Measurements from ENCODE around the gene RCE1. TPM values are rescaled to one million over a fixed set of nuclear protein-coding genes. Genes with fewer than 3 reads are reported as not detected.

The RCE1 gene
- total RNA-seq, 1 experiment from 2014 or later: 52.5 TPM

- H3T11ph ChIP-seq (ENCODE audit: low read length): no peak overlapping the region
- H3K4ac ChIP-seq (ENCODE audit: low read depth, low read length): no peak overlapping the region
- no peak overlapping the region for H3K9ac ChIP-seq (ENCODE audit: extremely low read depth, insufficient read length, low read length)
- no peaks in the 10 kb centered on the region for H3K27me3 ChIP-seq (ENCODE audit: insufficient read depth, low read length)
- H3K4me1 ChIP-seq (ENCODE audit: insufficient read depth, low read length): no peaks in the 10 kb centered on the region
- no peaks in the 10 kb centered on the region for H3K9me3 ChIP-seq (ENCODE audit: control insufficient read depth, low read depth, low read length)
- H2AFZ ChIP-seq (ENCODE audit: low read length): no peak overlapping the region
- Mint-ChIP-seq H3K9me3 (no peaks in the 10 kb centered on the region), H3K27me3 (ENCODE audit: low read depth) (no peaks in the 10 kb centered on the region), H3K4me3 (no peak overlapping the region), H3K4me1 (peaks cover 0 to 3% of the 10 kb centered on the region in 2 experiments; a peak in 2 of 4 replicates), H3K36me3 (ENCODE audit: insufficient read depth in 1 of 3, low read depth in 3 of 3) (peaks cover 0 to 7% (median 2%) of the 10 kb centered on the region in 3 experiments; a peak in 3 of 7 replicates), H3K27ac (no peak overlapping the region)
- H2BK5ac ChIP-seq (ENCODE audit: insufficient read length, low read length): no peak overlapping the region
- no peak overlapping the region for H3K14ac ChIP-seq (ENCODE audit: insufficient read depth, low read length)
- no peak overlapping the region for H3K18ac ChIP-seq (ENCODE audit: insufficient read length, low read depth, low read length)
- H4K8ac ChIP-seq (replicated peaks; ENCODE audit: insufficient read length, low read depth, low read length): no peak overlapping the region
- no peak overlapping the region for H3K56ac ChIP-seq (ENCODE audit: insufficient read length, low read depth, low read length)
- H3K79me2 ChIP-seq (ENCODE audit: insufficient read depth, low read length): no peaks in the 10 kb centered on the region
- no peak overlapping the region for H2AK5ac ChIP-seq (ENCODE audit: insufficient read length, low read length)
- H2BK20ac ChIP-seq (ENCODE audit: low read depth, low read length, poor library complexity, severe bottlenecking): no peak overlapping the region
- no CpG with 5 or more reads among the region's 30 CpGs for WGBS (ENCODE audit: extremely low coverage, insufficient read length, low lambda C conversion rate)
- no peak for DNase-seq
- TF ChIP-seq CTCF (conservative IDR thresholded peaks at IDR 0.05): no peak
- no peak overlapping the region for H2BK12ac ChIP-seq (ENCODE audit: insufficient read length, low read depth, low read length)
- no peak overlapping the region for H2BK15ac ChIP-seq (ENCODE audit: low read depth, low read length)
- no peak overlapping the region for H4K5ac ChIP-seq (ENCODE audit: insufficient read length, low read depth, low read length)
- H3K79me1 ChIP-seq (ENCODE audit: insufficient read depth, low read depth, low read length, poor library complexity, severe bottlenecking): no peaks in the 10 kb centered on the region
- peaks cover 3% of the 10 kb centered on the region for H3K23me2 ChIP-seq (ENCODE audit: insufficient read length, low read depth, low read length, poor library complexity, severe bottlenecking)
- no peaks in the 10 kb centered on the region for H4K20me1 ChIP-seq (ENCODE audit: control insufficient read depth, insufficient read depth, insufficient read length)
- no peak overlapping the region for H2BK120ac ChIP-seq (ENCODE audit: low read depth, low read length, poor library complexity, severe bottlenecking)
- no peak overlapping the region for H3K23ac ChIP-seq (ENCODE audit: insufficient read length, low read depth, low read length)
- no peak overlapping the region for H3K4me2 ChIP-seq (ENCODE audit: insufficient read depth, insufficient read length, low read length)
- no peak overlapping the region for H3K27ac ChIP-seq (ENCODE audit: insufficient read length, low read depth, low read length)
- H4K91ac ChIP-seq (ENCODE audit: insufficient read length, low read depth, low read length): no peak overlapping the region
Measured at GRCh38 chr11:66861774-66862558, 18.7 kb downstream of the RCE1 start.
